ENCODE results near the gene USP44. TPM values are rescaled to one million over a fixed set of nuclear protein-coding genes. Genes with fewer than 3 reads are reported as not detected.

The USP44 gene
- total and polyA plus RNA-seq, 2 of the 13 experiments (the other 11 are each of a cell fraction or from before 2014, with no cell fraction given): 0.05 to 0.07 TPM

DNA sequence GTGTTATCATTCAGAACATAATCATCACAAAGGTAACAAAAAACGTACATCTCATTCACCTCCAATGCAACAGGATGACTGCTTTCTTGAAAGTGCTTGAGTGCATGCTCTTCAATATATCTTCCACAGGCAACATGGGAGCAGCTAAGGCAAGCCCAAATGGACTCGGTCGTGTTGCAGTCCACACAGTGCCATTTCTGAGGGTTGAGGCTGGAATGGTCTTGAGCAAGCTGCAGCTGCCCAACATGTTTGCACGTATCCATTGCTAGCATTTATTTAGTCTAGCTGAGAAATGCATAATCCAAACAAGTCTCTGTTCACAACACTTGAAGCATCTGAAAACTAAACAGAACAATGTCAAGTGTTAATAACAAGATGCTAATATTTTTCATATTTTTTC lies 17.3 kb downstream of the USP44 start (continued):
- TF ChIP-seq, protein P1, sequence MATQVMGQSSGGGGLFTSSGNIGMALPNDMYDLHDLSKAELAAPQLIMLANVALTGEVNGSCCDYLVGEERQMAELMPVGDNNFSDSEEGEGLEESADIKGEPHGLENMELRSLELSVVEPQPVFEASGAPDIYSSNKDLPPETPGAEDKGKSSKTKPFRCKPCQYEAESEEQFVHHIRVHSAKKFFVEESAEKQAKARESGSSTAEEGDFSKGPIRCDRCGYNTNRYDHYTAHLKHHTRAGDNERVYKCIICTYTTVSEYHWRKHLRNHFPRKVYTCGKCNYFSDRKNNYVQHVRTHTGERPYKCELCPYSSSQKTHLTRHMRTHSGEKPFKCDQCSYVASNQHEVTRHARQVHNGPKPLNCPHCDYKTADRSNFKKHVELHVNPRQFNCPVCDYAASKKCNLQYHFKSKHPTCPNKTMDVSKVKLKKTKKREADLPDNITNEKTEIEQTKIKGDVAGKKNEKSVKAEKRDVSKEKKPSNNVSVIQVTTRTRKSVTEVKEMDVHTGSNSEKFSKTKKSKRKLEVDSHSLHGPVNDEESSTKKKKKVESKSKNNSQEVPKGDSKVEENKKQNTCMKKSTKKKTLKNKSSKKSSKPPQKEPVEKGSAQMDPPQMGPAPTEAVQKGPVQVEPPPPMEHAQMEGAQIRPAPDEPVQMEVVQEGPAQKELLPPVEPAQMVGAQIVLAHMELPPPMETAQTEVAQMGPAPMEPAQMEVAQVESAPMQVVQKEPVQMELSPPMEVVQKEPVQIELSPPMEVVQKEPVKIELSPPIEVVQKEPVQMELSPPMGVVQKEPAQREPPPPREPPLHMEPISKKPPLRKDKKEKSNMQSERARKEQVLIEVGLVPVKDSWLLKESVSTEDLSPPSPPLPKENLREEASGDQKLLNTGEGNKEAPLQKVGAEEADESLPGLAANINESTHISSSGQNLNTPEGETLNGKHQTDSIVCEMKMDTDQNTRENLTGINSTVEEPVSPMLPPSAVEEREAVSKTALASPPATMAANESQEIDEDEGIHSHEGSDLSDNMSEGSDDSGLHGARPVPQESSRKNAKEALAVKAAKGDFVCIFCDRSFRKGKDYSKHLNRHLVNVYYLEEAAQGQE (IDR thresholded peaks at IDR 0.05; ENCODE audit: borderline replicate concordance in 1 of 2, low read depth in 1 of 2, low read length in 2 of 2): no peak
- TF ChIP-seq SALL2 (CRISPR knock-in tag; IDR thresholded peaks at IDR 0.05): no peak
- TF ChIP-seq, protein P2, sequence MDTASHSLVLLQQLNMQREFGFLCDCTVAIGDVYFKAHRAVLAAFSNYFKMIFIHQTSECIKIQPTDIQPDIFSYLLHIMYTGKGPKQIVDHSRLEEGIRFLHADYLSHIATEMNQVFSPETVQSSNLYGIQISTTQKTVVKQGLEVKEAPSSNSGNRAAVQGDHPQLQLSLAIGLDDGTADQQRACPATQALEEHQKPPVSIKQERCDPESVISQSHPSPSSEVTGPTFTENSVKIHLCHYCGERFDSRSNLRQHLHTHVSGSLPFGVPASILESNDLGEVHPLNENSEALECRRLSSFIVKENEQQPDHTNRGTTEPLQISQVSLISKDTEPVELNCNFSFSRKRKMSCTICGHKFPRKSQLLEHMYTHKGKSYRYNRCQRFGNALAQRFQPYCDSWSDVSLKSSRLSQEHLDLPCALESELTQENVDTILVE (CRISPR knock-in tag; IDR thresholded peaks at IDR 0.05): no peak
- no peak for TF ChIP-seq FOXK1 (CRISPR knock-in tag; IDR thresholded peaks at IDR 0.05; ENCODE audit: borderline replicate concordance, low read depth)
- TF ChIP-seq TRIM24 (CRISPR knock-in tag; IDR thresholded peaks at IDR 0.05): no peak
- TF ChIP-seq ARNT2 (CRISPR knock-in tag; IDR thresholded peaks at IDR 0.05; ENCODE audit: low read depth): no peak
- TF ChIP-seq ZNF160 (CRISPR knock-in tag; IDR thresholded peaks at IDR 0.05): no peak
- TF ChIP-seq, protein P3, sequence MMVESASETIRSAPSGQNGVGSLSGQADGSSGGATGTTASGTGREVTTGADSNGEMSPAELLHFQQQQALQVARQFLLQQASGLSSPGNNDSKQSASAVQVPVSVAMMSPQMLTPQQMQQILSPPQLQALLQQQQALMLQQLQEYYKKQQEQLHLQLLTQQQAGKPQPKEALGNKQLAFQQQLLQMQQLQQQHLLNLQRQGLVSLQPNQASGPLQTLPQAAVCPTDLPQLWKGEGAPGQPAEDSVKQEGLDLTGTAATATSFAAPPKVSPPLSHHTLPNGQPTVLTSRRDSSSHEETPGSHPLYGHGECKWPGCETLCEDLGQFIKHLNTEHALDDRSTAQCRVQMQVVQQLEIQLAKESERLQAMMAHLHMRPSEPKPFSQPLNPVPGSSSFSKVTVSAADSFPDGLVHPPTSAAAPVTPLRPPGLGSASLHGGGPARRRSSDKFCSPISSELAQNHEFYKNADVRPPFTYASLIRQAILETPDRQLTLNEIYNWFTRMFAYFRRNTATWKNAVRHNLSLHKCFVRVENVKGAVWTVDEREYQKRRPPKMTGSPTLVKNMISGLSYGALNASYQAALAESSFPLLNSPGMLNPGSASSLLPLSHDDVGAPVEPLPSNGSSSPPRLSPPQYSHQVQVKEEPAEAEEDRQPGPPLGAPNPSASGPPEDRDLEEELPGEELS (CRISPR knock-in tag; IDR thresholded peaks at IDR 0.05): no peak
- TF ChIP-seq ZFP37 (CRISPR knock-in tag; IDR thresholded peaks at IDR 0.05; ENCODE audit: borderline replicate concordance): no peak
- TF ChIP-seq, protein P4, sequence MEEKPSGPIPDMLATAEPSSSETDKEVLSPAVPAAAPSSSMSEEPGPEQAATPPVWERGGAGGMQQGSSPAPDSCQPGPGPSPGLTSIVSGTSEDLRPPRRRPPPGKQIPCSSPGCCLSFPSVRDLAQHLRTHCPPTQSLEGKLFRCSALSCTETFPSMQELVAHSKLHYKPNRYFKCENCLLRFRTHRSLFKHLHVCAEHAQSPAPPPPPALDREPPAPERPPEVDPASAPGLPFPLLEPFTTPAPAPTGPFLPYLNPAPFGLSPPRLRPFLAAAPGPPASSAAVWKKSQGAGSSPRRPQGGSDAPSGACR (CRISPR knock-in tag; IDR thresholded peaks at IDR 0.05): no peak
- TF ChIP-seq ZNF761 (CRISPR knock-in tag; conservative IDR thresholded peaks at IDR 0.05): no peak
- TF ChIP-seq BRCA1 (CRISPR knock-in tag; IDR thresholded peaks at IDR 0.05): no peak
- no peak for TF ChIP-seq EEA1 (CRISPR knock-in tag; IDR thresholded peaks at IDR 0.05; ENCODE audit: borderline replicate concordance)
- TF ChIP-seq, protein P5, sequence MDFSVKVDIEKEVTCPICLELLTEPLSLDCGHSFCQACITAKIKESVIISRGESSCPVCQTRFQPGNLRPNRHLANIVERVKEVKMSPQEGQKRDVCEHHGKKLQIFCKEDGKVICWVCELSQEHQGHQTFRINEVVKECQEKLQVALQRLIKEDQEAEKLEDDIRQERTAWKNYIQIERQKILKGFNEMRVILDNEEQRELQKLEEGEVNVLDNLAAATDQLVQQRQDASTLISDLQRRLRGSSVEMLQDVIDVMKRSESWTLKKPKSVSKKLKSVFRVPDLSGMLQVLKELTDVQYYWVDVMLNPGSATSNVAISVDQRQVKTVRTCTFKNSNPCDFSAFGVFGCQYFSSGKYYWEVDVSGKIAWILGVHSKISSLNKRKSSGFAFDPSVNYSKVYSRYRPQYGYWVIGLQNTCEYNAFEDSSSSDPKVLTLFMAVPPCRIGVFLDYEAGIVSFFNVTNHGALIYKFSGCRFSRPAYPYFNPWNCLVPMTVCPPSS (IDR thresholded peaks at IDR 0.05): no peak
- TF ChIP-seq, protein P6, sequence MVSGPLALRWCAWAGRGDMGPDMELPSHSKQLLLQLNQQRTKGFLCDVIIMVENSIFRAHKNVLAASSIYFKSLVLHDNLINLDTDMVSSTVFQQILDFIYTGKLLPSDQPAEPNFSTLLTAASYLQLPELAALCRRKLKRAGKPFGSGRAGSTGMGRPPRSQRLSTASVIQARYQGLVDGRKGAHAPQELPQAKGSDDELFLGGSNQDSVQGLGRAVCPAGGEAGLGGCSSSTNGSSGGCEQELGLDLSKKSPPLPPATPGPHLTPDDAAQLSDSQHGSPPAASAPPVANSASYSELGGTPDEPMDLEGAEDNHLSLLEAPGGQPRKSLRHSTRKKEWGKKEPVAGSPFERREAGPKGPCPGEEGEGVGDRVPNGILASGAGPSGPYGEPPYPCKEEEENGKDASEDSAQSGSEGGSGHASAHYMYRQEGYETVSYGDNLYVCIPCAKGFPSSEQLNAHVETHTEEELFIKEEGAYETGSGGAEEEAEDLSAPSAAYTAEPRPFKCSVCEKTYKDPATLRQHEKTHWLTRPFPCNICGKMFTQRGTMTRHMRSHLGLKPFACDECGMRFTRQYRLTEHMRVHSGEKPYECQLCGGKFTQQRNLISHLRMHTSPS (CRISPR knock-in tag; IDR thresholded peaks at IDR 0.05; ENCODE audit: low read depth): no peak
- TF ChIP-seq ETV6 (CRISPR knock-in tag; conservative IDR thresholded peaks at IDR 0.05): no peak

Data from HepG2 (cell line).